HEK293T (cell line): ENCODE data around the gene C1QTNF8.

Experiments used
- CTCF ChIA-PET: fragments of 350-600 bp; formaldehyde crosslinking; extraction: SDS; loops from one replicate; lab custom pipeline; 2021; ENCODE audit warnings: antibody characterized with exemption, inconsistent platforms; lab: Yijun Ruan, JAX
- POLR2A ChIA-PET: fragments of 350-600 bp; formaldehyde crosslinking; extraction: SDS; loops from one replicate; lab custom pipeline; 2020; ENCODE audit warnings: antibody characterized with exemption, inconsistent platforms; lab: Yijun Ruan, JAX
- DNase-seq: peaks from one replicate; pipeline ENCODE4 v3.0.0; 2012; ENCODE audit warnings: mixed read lengths; ENCODE audit errors: extremely low spot score
- ARNT ChIP-seq: fragments of 450-650 bp; IDR thresholded peaks from 2 replicates; pipeline ENCODE4 v1.6.1; 2017; ENCODE audit warnings: mild to moderate bottlenecking
- BHLHE40 ChIP-seq: fragments of 450-650 bp; IDR thresholded peaks from 2 replicates; pipeline ENCODE4 v1.6.1; 2016; ENCODE audit warnings: mild to moderate bottlenecking, moderate library complexity, borderline replicate concordance
- CTBP1 ChIP-seq: fragments of 450-650 bp; IDR thresholded peaks from 2 replicates; pipeline ENCODE4 v1.6.1; 2016; ENCODE audit warnings: borderline replicate concordance
- ELF4 ChIP-seq: fragments of 450-650 bp; IDR thresholded peaks from 2 replicates; pipeline ENCODE4 v1.6.1; 2017; ENCODE audit warnings: antibody characterized with exemption
- FOXA1 ChIP-seq: fragments of 450-650 bp; IDR thresholded peaks from 2 replicates; pipeline ENCODE4 v1.6.1; 2016; ENCODE audit warnings: mild to moderate bottlenecking
- FOXK2 ChIP-seq: fragments of 450-650 bp; IDR thresholded peaks from 2 replicates; pipeline ENCODE4 v1.6.1; 2016; ENCODE audit warnings: mild to moderate bottlenecking
- FOXM1 ChIP-seq: fragments of 450-650 bp; IDR thresholded peaks from 2 replicates; pipeline ENCODE4 v1.6.1; 2017; ENCODE audit warnings: mild to moderate bottlenecking, borderline replicate concordance
- HDGF ChIP-seq: fragments of 450-650 bp; IDR thresholded peaks from 2 replicates; pipeline ENCODE4 v1.6.1; 2017; ENCODE audit warnings: antibody characterized with exemption, borderline replicate concordance
- L3MBTL2 ChIP-seq: fragments of 450-650 bp; conservative IDR thresholded peaks from 2 replicates; pipeline ENCODE4 v1.6.1; 2016; ENCODE audit warnings: mild to moderate bottlenecking
- LEF1 ChIP-seq: fragments of 450-650 bp; IDR thresholded peaks from 2 replicates; pipeline ENCODE4 v1.6.1; 2017; ENCODE audit warnings: mild to moderate bottlenecking, borderline replicate concordance
- NFRKB ChIP-seq: fragments of 450-650 bp; IDR thresholded peaks from 2 replicates; pipeline ENCODE4 v1.6.1; 2016; ENCODE audit warnings: mild to moderate bottlenecking, moderate library complexity
- PKNOX1 ChIP-seq: fragments of 450-650 bp; IDR thresholded peaks from 2 replicates; pipeline ENCODE4 v1.6.1; 2016
- SP1 ChIP-seq: fragments of 450-650 bp; IDR thresholded peaks from 2 replicates; pipeline ENCODE4 v1.6.1; 2017
- SUZ12 ChIP-seq: fragments of 450-650 bp; IDR thresholded peaks from 2 replicates; pipeline ENCODE4 v1.6.1; 2016; ENCODE audit warnings: mild to moderate bottlenecking
- TARDBP ChIP-seq: fragments of 450-650 bp; IDR thresholded peaks from 2 replicates; pipeline ENCODE4 v1.6.1; 2016
- ZNF384 ChIP-seq: fragments of 450-650 bp; IDR thresholded peaks from 2 replicates; pipeline ENCODE4 v1.6.1; 2016

The C1QTNF8 gene

GRCh38 chr16:1121009-1121408, 25.0 kb upstream of the C1QTNF8 start:
- ChIA-PET POLR2A (no interaction called here), CTCF (no interaction called here)
- no peak for DNase-seq
- TF ChIP-seq BHLHE40, result no peak
- no peak for TF ChIP-seq CTBP1
- TF ChIP-seq ZNF384, result no peak
- no peak for TF ChIP-seq ARNT
- no peak for TF ChIP-seq TARDBP
- TF ChIP-seq FOXM1, result no peak
- TF ChIP-seq FOXA1, result no peak
- no peak for TF ChIP-seq NFRKB

GRCh38 chr16:1120577-1120941, 24.5 kb upstream of the C1QTNF8 start:
- TF ChIP-seq TARDBP, result no peak
- TF ChIP-seq SP1, result no peak
- no peak for TF ChIP-seq BHLHE40
- no peak for TF ChIP-seq FOXM1
- no peak for TF ChIP-seq CTBP1
- TF ChIP-seq ZNF384, result no peak
- no peak for TF ChIP-seq L3MBTL2
- no peak for TF ChIP-seq NFRKB
- TF ChIP-seq FOXK2, result no peak
- TF ChIP-seq ELF4, result no peak
- TF ChIP-seq FOXA1, result no peak
- no peak for TF ChIP-seq HDGF
- TF ChIP-seq ARNT, result no peak
- no peak for TF ChIP-seq LEF1
- CTCF ChIA-PET, result no interaction called here
- no peak for DNase-seq
- POLR2A ChIA-PET, result no interaction called here

- no peak for DNase-seq
- POLR2A ChIA-PET, result no interaction called here
- no peak for TF ChIP-seq BHLHE40
- TF ChIP-seq SUZ12, result no peak
- TF ChIP-seq FOXA1, result no peak
- TF ChIP-seq FOXM1, result no peak
- TF ChIP-seq NFRKB, result no peak
- TF ChIP-seq CTBP1, result no peak
- TF ChIP-seq TARDBP, result no peak
- no peak for TF ChIP-seq HDGF
- TF ChIP-seq L3MBTL2, result no peak
- TF ChIP-seq ARNT, result no peak
- no peak for TF ChIP-seq ZNF384
- CTCF ChIA-PET, result no interaction called here
These were observed 23.9 kb upstream of the C1QTNF8 start for GRCh38 chr16:1119766-1120576.

GRCh38 chr16:1119129-1119528, 23.1 kb upstream of the C1QTNF8 start:
- no peak for DNase-seq
- CTCF ChIA-PET, result no interaction called here
- TF ChIP-seq TARDBP, result no peak
- no peak for TF ChIP-seq NFRKB
- TF ChIP-seq SP1, result no peak
- TF ChIP-seq HDGF, result no peak
- no peak for TF ChIP-seq ELF4
- TF ChIP-seq PKNOX1, result no peak
- TF ChIP-seq BHLHE40, result no peak
- POLR2A ChIA-PET, result no interaction called here

- POLR2A ChIA-PET, result interaction anchor here (0.5 kb wide), 1 partner anchor 25 kb away, joined by 3 read pairs; no protein-coding TSS in a partner anchor
- TF ChIP-seq ARNT, result no peak
- no peak for TF ChIP-seq BHLHE40
- TF ChIP-seq HDGF, result no peak
- no peak for TF ChIP-seq PKNOX1
- no peak for TF ChIP-seq NFRKB
- TF ChIP-seq TARDBP, result no peak
- TF ChIP-seq FOXA1, result no peak
- TF ChIP-seq LEF1, result no peak
- TF ChIP-seq FOXM1, result no peak
- TF ChIP-seq L3MBTL2, result no peak
- no peak for TF ChIP-seq SUZ12
- no peak for TF ChIP-seq ELF4
- no peak for TF ChIP-seq FOXK2
- no peak for TF ChIP-seq SP1
- TF ChIP-seq CTBP1, result no peak
- TF ChIP-seq ZNF384, result no peak
- CTCF ChIA-PET, result no interaction called here
- no peak for DNase-seq
These were observed 21.9 kb upstream of the C1QTNF8 start for GRCh38 chr16:1117926-1118325.

- CTCF ChIA-PET, result no interaction called here
These were observed 21.3 kb upstream of the C1QTNF8 start for GRCh38 chr16:1117176-1117900.

More at GRCh38 chr16:1117176-1117900, 21.3 kb upstream of the C1QTNF8 start:
- POLR2A ChIA-PET, result interaction anchor here (0.5 kb wide), 1 partner anchor 24 kb away, joined by 3 read pairs; no protein-coding TSS in a partner anchor
- no peak for DNase-seq
- TF ChIP-seq ARNT (no peak), TARDBP (no peak), PKNOX1 (no peak), HDGF (no peak)
